SK-N-SH (cell line): Measurements from ENCODE around the gene CPA3. TPM values are rescaled to one million over a fixed set of nuclear protein-coding genes. Genes with fewer than 3 reads are reported as not detected.

Experiments
- CTCF ChIA-PET: fragments of 300-600, 350-600 bp; formaldehyde crosslinking; extraction: SDS; loops from one replicate; lab custom pipeline; 2021; lab: Yijun Ruan, JAX
- POLR2A ChIA-PET: fragments of 350-600 bp; sonication (Branson Sonifier 250); formaldehyde crosslinking; extraction: SDS; loops from one replicate; lab custom pipeline; 2020; ENCODE audit warnings: antibody characterized with exemption, inconsistent platforms; lab: Yijun Ruan, JAX
- DNase-seq: peaks from one replicate; pipeline ENCODE4 v3.0.0; 2012
- H2AFZ ChIP-seq: fragments of 200-600 bp; sonication (generic); 2 replicates; pipeline ENCODE4 v1.8.1; 2016; ENCODE audit warnings: antibody characterized with exemption, mild to moderate bottlenecking, low read depth
- H3F3A ChIP-seq: fragments of 200-600 bp; sonication (generic); replicated peaks from 2 replicates; pipeline ENCODE3; 2016; ENCODE audit warnings: antibody characterized with exemption, mild to moderate bottlenecking; ENCODE audit not compliant: insufficient read depth
- H3K27ac ChIP-seq, 2 experiments: fragments of 200-500 bp in 1 of 2; fragments of 200-600 bp in 1 of 2; sonication (Bioruptor generic) in 1 of 2; sonication (generic), shearing (Covaris generic) in 1 of 2; 2 replicates each; pipeline versions ENCODE4 v1.5.1 to v1.6.1; 2014 to 2016; ENCODE audit warnings: low read depth in 2 of 2, inconsistent platforms in 1 of 2, low read length in 1 of 2, mild to moderate bottlenecking in 1 of 2, mixed read lengths in 1 of 2
- H3K27me3 ChIP-seq: fragments of 200-600 bp; sonication (generic), shearing (Covaris generic); 2 replicates; pipeline ENCODE4 v1.6.1; 2016; ENCODE audit warnings: mixed run types; ENCODE audit not compliant: insufficient read depth
- H3K36me3 ChIP-seq, 2 experiments: fragments of 200-500 bp in 1 of 2; fragments of 200-600 bp in 1 of 2; sonication (Bioruptor generic) in 1 of 2; sonication (generic) in 1 of 2; replicated peaks in 1 of 2; 2 replicates each; pipeline versions ENCODE3 to v1.5.1; 2014 to 2016; ENCODE audit warnings: low read length in 1 of 2, mild to moderate bottlenecking in 1 of 2; ENCODE audit not compliant: insufficient read depth in 2 of 2, control insufficient read depth in 1 of 2
- H3K4me1 ChIP-seq, 2 experiments: fragments of 200-500 bp in 1 of 2; fragments of 200-600 bp in 1 of 2; sonication (Bioruptor generic) in 1 of 2; sonication (generic), shearing (Covaris generic) in 1 of 2; 2 replicates each; pipeline versions ENCODE4 v1.5.1 to v1.6.1; 2014 to 2016; ENCODE audit warnings: low read depth in 1 of 2, low read length in 1 of 2, mixed run types in 1 of 2; ENCODE audit not compliant: insufficient read depth in 2 of 2, control insufficient read depth in 1 of 2
- H3K4me2 ChIP-seq: fragments of 200-600 bp; sonication (generic), shearing (Covaris generic); 2 replicates; pipeline ENCODE4 v1.6.1; 2017; ENCODE audit warnings: mixed run types
- H3K4me3 ChIP-seq, 2 experiments: fragments of 200-500 bp in 1 of 2; fragments of 200-600 bp in 1 of 2; sonication (Bioruptor generic) in 1 of 2; sonication (generic), shearing (Covaris generic) in 1 of 2; 2 replicates each; pipeline versions ENCODE4 v1.5.1 to v1.8.1; 2014 to 2016; ENCODE audit warnings: low read depth in 2 of 2, inconsistent platforms in 1 of 2, low read length in 1 of 2, mild to moderate bottlenecking in 1 of 2, mixed read lengths in 1 of 2, moderate library complexity in 1 of 2
- H3K79me2 ChIP-seq: fragments of 200-600 bp; sonication (generic); 2 replicates; pipeline ENCODE4 v1.8.1; 2017; ENCODE audit warnings: mild to moderate bottlenecking; ENCODE audit not compliant: insufficient read depth
- H3K9ac ChIP-seq: fragments of 200-600 bp; sonication (generic); 2 replicates; pipeline ENCODE4 v1.6.1; 2017; ENCODE audit warnings: mixed run types
- H3K9me2 ChIP-seq: fragments of 200-600 bp; sonication (generic); 2 replicates; pipeline ENCODE4 v1.6.1; 2017; ENCODE audit warnings: mixed run types
- H3K9me3 ChIP-seq: fragments of 200-600 bp; sonication (generic); 2 replicates; pipeline ENCODE4 v1.6.1; 2017; ENCODE audit warnings: mixed run types, mild to moderate bottlenecking, moderate library complexity
- H4K20me1 ChIP-seq: fragments of 200-600 bp; sonication (generic); 2 replicates; pipeline ENCODE4 v1.6.1; 2017; ENCODE audit warnings: mild to moderate bottlenecking, mixed run types; ENCODE audit not compliant: insufficient read depth
- CHD2 ChIP-seq: fragments of 150-350 bp; IDR thresholded peaks from 2 replicates; pipeline ENCODE4 v1.6.1; 2018; ENCODE audit warnings: low read length; ENCODE audit not compliant: partially characterized antibody
- CTCF ChIP-seq: fragments of 200-600 bp; sonication (generic); IDR thresholded peaks from 2 replicates; pipeline ENCODE4 v1.6.1; 2017; ENCODE audit warnings: antibody characterized with exemption, mild to moderate bottlenecking, moderate library complexity
- FOXJ3 ChIP-seq: sonication (generic); formaldehyde crosslinking; IDR thresholded peaks from 2 replicates; pipeline ENCODE4 v1.5.1; 2020; ENCODE audit warnings: mild to moderate bottlenecking, missing genetic modification reagents
- FOXM1 ChIP-seq: IDR thresholded peaks from 2 replicates; pipeline ENCODE4 v1.4.0; 2012; ENCODE audit warnings: low read depth, mild to moderate bottlenecking
- GABPA ChIP-seq: IDR thresholded peaks from 2 replicates; pipeline ENCODE4 v1.4.0; 2012; ENCODE audit warnings: low read depth, mild to moderate bottlenecking
- IRF3 ChIP-seq: fragments of 150-350 bp; IDR thresholded peaks from 2 replicates; pipeline ENCODE4 v1.6.1; 2016; ENCODE audit warnings: mild to moderate bottlenecking, low read depth, low read length
- MEF2A ChIP-seq: IDR thresholded peaks from 2 replicates; pipeline ENCODE4 v1.4.0; 2012; ENCODE audit warnings: low read depth, borderline replicate concordance
- NFIC ChIP-seq: IDR thresholded peaks from 2 replicates; pipeline ENCODE4 v1.4.0; 2012; ENCODE audit warnings: borderline replicate concordance
- NRF1 ChIP-seq: IDR thresholded peaks from 2 replicates; pipeline ENCODE4 v1.6.1; 2012; ENCODE audit warnings: low read depth, mild to moderate bottlenecking, low read length
- PBX3 ChIP-seq: IDR thresholded peaks from 2 replicates; pipeline ENCODE4; 2012
- RAD21 ChIP-seq: IDR thresholded peaks from 2 replicates; pipeline ENCODE4 v1.6.1; 2012; ENCODE audit warnings: mild to moderate bottlenecking, low read length
- RFX5 ChIP-seq: IDR thresholded peaks from 2 replicates; pipeline ENCODE4 v1.6.1; 2012; ENCODE audit warnings: mild to moderate bottlenecking, improper control_type of control experiment, low read length
- SIN3A ChIP-seq: IDR thresholded peaks from 2 replicates; pipeline ENCODE4 v1.6.1; 2012; ENCODE audit warnings: low read depth, mild to moderate bottlenecking, low read length, moderate library complexity, borderline replicate concordance
- TAF1 ChIP-seq: IDR thresholded peaks from 2 replicates; pipeline ENCODE4 v1.6.1; 2012; ENCODE audit warnings: low read depth, mild to moderate bottlenecking, low read length, moderate library complexity, borderline replicate concordance
- TCF12 ChIP-seq: IDR thresholded peaks from 2 replicates; pipeline ENCODE4 v1.4.0; 2012
- USF2 ChIP-seq: fragments of 150-350 bp; IDR thresholded peaks from 2 replicates; pipeline ENCODE4 v1.6.1; 2017; ENCODE audit warnings: antibody characterized with exemption, low read length, low read depth, borderline replicate concordance
- YY1 ChIP-seq: IDR thresholded peaks from 2 replicates; pipeline ENCODE4 v1.4.0; 2012; ENCODE audit warnings: low read depth, mild to moderate bottlenecking
- ZBTB33 ChIP-seq: IDR thresholded peaks from 2 replicates; pipeline ENCODE4 v1.4.0; 2012; ENCODE audit warnings: low read depth, borderline replicate concordance
- WGBS: methylation state at CpG from one replicate; pipeline ENCODE4 v1.1.6; 2017; ENCODE audit warnings: low lambda C conversion rate; 5-methylcytosine and 5-hydroxymethylcytosine counted together
- polyA plus RNA-seq, 3 experiments: library from polyadenylated mRNA; depleted of rRNA; stranded (reverse); fragments of >200 nt; gene quantifications; 2 replicates each; pipeline ENCODE4 v1.2.3, GENCODE V29; 2012

The CPA3 gene
- polyA plus RNA-seq, 1 of the 3 experiments (the other 2 are of a cell fraction) = not detected

GRCh38 chr3:148866261-148866660 is 1.2 kb downstream of the CPA3 start:
- no peak for DNase-seq
- H3K27me3 ChIP-seq = no peaks in the 10 kb centered on the region
- no peaks in the 10 kb centered on the region for H4K20me1 ChIP-seq
- TF ChIP-seq GABPA (no peak), RAD21 (no peak), ZBTB33 (no peak), PBX3 (no peak), IRF3 (no peak), CTCF (no peak), RFX5 (no peak), TCF12 (no peak)
- CTCF ChIA-PET = interaction anchor here (1.8 to 2.4 kb wide), 2 partner anchors 8 to 77 kb away, joined by 7 to 16 read pairs; no protein-coding TSS in a partner anchor
- POLR2A ChIA-PET = no interaction called here
- no peak overlapping the region for H3K4me2 ChIP-seq
- H3K4me3 ChIP-seq = no peak overlapping the region
- H3K36me3 ChIP-seq = no peaks in the 10 kb centered on the region
- H2AFZ ChIP-seq = no peak overlapping the region
- no peaks in the 10 kb centered on the region for H3K9me3 ChIP-seq
- H3K9me2 ChIP-seq = no peaks in the 10 kb centered on the region
- H3K4me1 ChIP-seq = no peaks in the 10 kb centered on the region
- 75% methylated on average over 4 of the region's 4 CpGs for WGBS
- H3K27ac ChIP-seq = no peak overlapping the region
- no peaks in the 10 kb centered on the region for H3K79me2 ChIP-seq
- H3F3A ChIP-seq = no peaks in the 10 kb centered on the region
- no peak overlapping the region for H3K9ac ChIP-seq

GRCh38 chr3:148873270-148873927 is 8.3 kb downstream of the CPA3 start:
- H3F3A ChIP-seq = no peaks in the 10 kb centered on the region
- DNase-seq = no peak
- peaks cover 0 to 2% of the 10 kb centered on the region in 2 experiments; a peak in 2 of 4 replicates for H3K4me1 ChIP-seq
- H3K4me2 ChIP-seq = no peak overlapping the region
- ChIA-PET CTCF (interaction anchor here (0.8 to 1.7 kb wide), 8 partner anchors 8 to 146 kb away, joined by 3 to 7 read pairs (median 4); partner anchors contain the start of gene CPA3), POLR2A (no interaction called here)
- no peaks in the 10 kb centered on the region for H3K36me3 ChIP-seq
- H3K9ac ChIP-seq = no peak overlapping the region
- no peaks in the 10 kb centered on the region for H4K20me1 ChIP-seq
- no peaks in the 10 kb centered on the region for H3K27me3 ChIP-seq
- H3K4me3 ChIP-seq = no peak overlapping the region
- H3K27ac ChIP-seq = peak overlapping the region in 1 of 2 experiments; percentile 22; a peak in 1 of 4 replicates
- H3K9me3 ChIP-seq = no peaks in the 10 kb centered on the region
- no peaks in the 10 kb centered on the region for H3K79me2 ChIP-seq
- no peaks in the 10 kb centered on the region for H3K9me2 ChIP-seq
- WGBS = 73% methylated on average over 9 of the region's 9 CpGs
- H2AFZ ChIP-seq = no peak overlapping the region
- TF ChIP-seq FOXJ3 (CRISPR knock-in tag) = no peak
- TF ChIP-seq SIN3A = no peak
- TF ChIP-seq NFIC = no peak
- TF ChIP-seq CHD2 = no peak
- no peak for TF ChIP-seq NRF1
- TF ChIP-seq TAF1 = no peak
- TF ChIP-seq CTCF = no peak
- no peak for TF ChIP-seq MEF2A
- no peak for TF ChIP-seq FOXM1
- no peak for TF ChIP-seq YY1
- no peak for TF ChIP-seq USF2
